B cell (primary cell): ENCODE data around the gene TLCD3B. TPM values are rescaled to one million over a fixed set of nuclear protein-coding genes. Genes with fewer than 3 reads are reported as not detected.

ENCODE experiments used
- ATAC-seq: fragments of 200-7000 bp; cut with Tn5 transposase; one replicate; pipeline ENCODE4 v1.10.0; 2021; ENCODE audit warnings: low read depth, mild to moderate bottlenecking, moderate number of reproducible peaks, moderate library complexity
- CTCF ChIA-PET: fragments of 350-600 bp; sonication (Branson Sonifier 250); formaldehyde crosslinking; loops from one replicate; lab custom pipeline; 2021; ENCODE audit warnings: antibody characterized with exemption, inconsistent platforms; lab: Charles Lee
- POLR2A ChIA-PET: fragments of 350-600 bp; sonication (Branson Sonifier 250); formaldehyde crosslinking; loops from one replicate; lab custom pipeline; 2021; ENCODE audit warnings: antibody characterized with exemption; lab: Charles Lee
- DNase-seq: peaks from one replicate; pipeline ENCODE4 v3.0.0; 2013
- H2AFZ ChIP-seq: 2 replicates; pipeline ENCODE4 v1.6.1; 2012; ENCODE audit warnings: mild to moderate bottlenecking, low read depth, low read length; ENCODE audit not compliant: insufficient read depth, poor library complexity, severe bottlenecking
- H3K27ac ChIP-seq, 2 donors: 1 replicate in 1 of 2; 2 replicates in 1 of 2; pipeline ENCODE4 v1.5.1; 2012 to 2013; ENCODE audit warnings: low read length in 2 of 2, mild to moderate bottlenecking in 2 of 2, moderate library complexity in 1 of 2
- H3K27me3 ChIP-seq, 4 experiments: fragments of 200-600 bp in 1 of 4; sonication (generic) in 1 of 4; replicated peaks in 1 of 4; 1 replicate in 2 of 4; 2 replicates in 2 of 4; pipeline versions ENCODE4 v1.6.1 to v1.7.0; 2013 to 2016; ENCODE audit warnings: low read length in 3 of 4, mild to moderate bottlenecking in 2 of 4, mixed read lengths in 1 of 4, moderate library complexity in 1 of 4; ENCODE audit not compliant: insufficient read depth in 4 of 4, control insufficient read depth in 3 of 4; ENCODE audit errors: control extremely low read depth in 1 of 4
- H3K36me3 ChIP-seq, 2 experiments: replicated peaks in 1 of 2; 1 replicate in 1 of 2; 2 replicates in 1 of 2; pipeline versions ENCODE4 v1.6.1 to v1.7.1; 2013; ENCODE audit warnings: low read length in 1 of 2; ENCODE audit not compliant: insufficient read depth in 2 of 2, control insufficient read depth in 1 of 2; ENCODE audit errors: control extremely low read depth in 1 of 2, extremely low read depth in 1 of 2
- H3K4me1 ChIP-seq, 2 donors: fragments of 200-600 bp in 1 of 2; sonication (generic) in 1 of 2; 1 replicate in 1 of 2; 2 replicates in 1 of 2; pipeline versions ENCODE4 v1.5.1 to v1.6.1; 2013 to 2017; ENCODE audit warnings: low read length in 2 of 2; ENCODE audit not compliant: control insufficient read depth in 2 of 2, insufficient read depth in 2 of 2
- H3K4me2 ChIP-seq: replicated peaks from 2 replicates; pipeline ENCODE3; 2012; ENCODE audit warnings: mild to moderate bottlenecking, low read depth, low read length; ENCODE audit not compliant: poor library complexity, severe bottlenecking
- H3K4me3 ChIP-seq, 5 experiments: fragments of 200-600 bp in 1 of 5; sonication (generic) in 1 of 5; 1 replicate in 3 of 5; 2 replicates in 2 of 5; pipeline versions ENCODE4 v1.5.1 to v1.7.0; 2011 to 2016; ENCODE audit warnings: low read length in 4 of 5, mild to moderate bottlenecking in 4 of 5, low read depth in 2 of 5, control low read depth in 1 of 5, moderate library complexity in 1 of 5; ENCODE audit not compliant: insufficient read depth in 1 of 5; ENCODE audit errors: control extremely low read depth in 1 of 5, extremely low read depth in 1 of 5
- H3K79me2 ChIP-seq: fragments of 200-600 bp; sonication (generic); one replicate; pipeline ENCODE4 v1.6.0; 2016; ENCODE audit warnings: low read length; ENCODE audit not compliant: control insufficient read depth, insufficient read depth
- H3K9ac ChIP-seq: fragments of 200-600 bp; sonication (generic); 2 replicates; pipeline ENCODE4 v1.6.1; 2017; ENCODE audit warnings: mild to moderate bottlenecking, low read length, moderate library complexity
- H3K9me3 ChIP-seq, 3 donors: one replicate each; pipeline versions ENCODE4 v1.6.1 to v1.7.1; 2013; ENCODE audit warnings: low read length in 2 of 3; ENCODE audit not compliant: control insufficient read depth in 2 of 3, insufficient read depth in 1 of 3; ENCODE audit errors: control extremely low read depth in 1 of 3
- H4K20me1 ChIP-seq: 2 replicates; pipeline ENCODE4 v1.6.0; 2012; ENCODE audit warnings: mild to moderate bottlenecking, low read length; ENCODE audit not compliant: insufficient read depth, control insufficient read depth, poor library complexity, severe bottlenecking
- H3K27ac Mint-ChIP-seq: one replicate; pipeline ENCODE4 v1.8.0; 2021; ENCODE audit warnings: mixed read lengths
- H3K27me3 Mint-ChIP-seq: one replicate; pipeline ENCODE4 v1.8.0; 2021; ENCODE audit warnings: mixed read lengths
- H3K4me1 Mint-ChIP-seq: one replicate; pipeline ENCODE4 v1.8.0; 2021; ENCODE audit warnings: mixed read lengths
- H3K4me3 Mint-ChIP-seq: one replicate; pipeline ENCODE4 v1.8.0; 2021; ENCODE audit warnings: mixed read lengths
- H3K9me3 Mint-ChIP-seq: one replicate; pipeline ENCODE4 v1.8.0; 2022; ENCODE audit warnings: mixed read lengths; ENCODE audit not compliant: insufficient read depth
- CTCF ChIP-seq: fragments of 200-600 bp; IDR thresholded peaks from one replicate; pipeline ENCODE4 v1.8.0; 2022; ENCODE audit warnings: antibody characterized with exemption, mild to moderate bottlenecking
- EZH2 ChIP-seq: IDR thresholded peaks from 2 replicates; pipeline ENCODE4 v1.6.1; 2012; ENCODE audit warnings: borderline replicate concordance, low read depth, mild to moderate bottlenecking, moderate library complexity, low read length; ENCODE audit not compliant: insufficient read depth, poor library complexity, severe bottlenecking
- WGBS: methylation state at CpG from one replicate; pipeline ENCODE4 v1.1.5; 2013; ENCODE audit warnings: missing lambda C conversion rate; ENCODE audit not compliant: insufficient coverage; 5-methylcytosine and 5-hydroxymethylcytosine counted together
- intact Hi-C: fragments of 100-400 bp; cut with micrococcal nuclease; formaldehyde crosslinking; loops from one replicate; pipeline ENCODE4 v1.10.0; 2022
- polyA plus RNA-seq: library from polyadenylated mRNA; depleted of rRNA; stranded (reverse); fragments of >200 nt; gene quantifications from 2 replicates; pipeline ENCODE4 v1.2.3, GENCODE V29; 2012
- total RNA-seq, 2 donors: library from RNA; stranded (reverse); fragments of 120-200 nt in 1 of 2; gene quantifications; 1 replicate in 1 of 2; 2 replicates in 1 of 2; pipeline versions ENCODE4 v1.2.3 to v1.2.4, GENCODE V29; 2013 to 2022

TLCD3B gene
- total and polyA plus RNA-seq, 2 donors (not counting 1 experiment from before 2014, with no cell fraction given): not detected

GRCh38 chr16:30030011-30030685, 923 bp downstream of the TLCD3B start:
- WGBS: 27% methylated on average over 19 of the region's 23 CpGs
- peaks cover 10 to 21% of the 10 kb centered on the region in 2 donors for H3K4me1 ChIP-seq
- intact Hi-C loops: no loop called here
- H3K4me3 Mint-ChIP-seq: peak overlapping the region; percentile 5
- DNase-seq (no peak), ATAC-seq (no peak)
- H3K79me2 ChIP-seq: no peaks in the 10 kb centered on the region
- H3K27ac ChIP-seq: no peak overlapping the region
- TF ChIP-seq EZH2 (no peak), CTCF (no peak)
- POLR2A ChIA-PET: no interaction called here
- no peaks in the 10 kb centered on the region for H3K36me3 ChIP-seq
- no peak overlapping the region for H2AFZ ChIP-seq
- no peak overlapping the region for H3K9ac ChIP-seq
- H3K27me3 Mint-ChIP-seq: peaks cover 55% of the 10 kb centered on the region
- no peak overlapping the region for H3K27ac Mint-ChIP-seq
- H3K4me3 ChIP-seq: no peak overlapping the region
- no peaks in the 10 kb centered on the region for H3K9me3 Mint-ChIP-seq
- CTCF ChIA-PET: interaction anchor here (1.5 to 3.3 kb wide), 3 partner anchors 9 to 24 kb away, joined by 4 to 18 read pairs (median 5); no protein-coding TSS in a partner anchor
- H3K9me3 ChIP-seq: peaks cover 0 to 15% (median 0%) of the 10 kb centered on the region in 3 donors
- H3K4me2 ChIP-seq: peak overlapping the region; percentile 56
- peaks cover 0 to 66% (median 29%) of the 10 kb centered on the region in 4 experiments for H3K27me3 ChIP-seq
- H3K4me1 Mint-ChIP-seq: peaks cover 10% of the 10 kb centered on the region
- no peaks in the 10 kb centered on the region for H4K20me1 ChIP-seq

DNA sequence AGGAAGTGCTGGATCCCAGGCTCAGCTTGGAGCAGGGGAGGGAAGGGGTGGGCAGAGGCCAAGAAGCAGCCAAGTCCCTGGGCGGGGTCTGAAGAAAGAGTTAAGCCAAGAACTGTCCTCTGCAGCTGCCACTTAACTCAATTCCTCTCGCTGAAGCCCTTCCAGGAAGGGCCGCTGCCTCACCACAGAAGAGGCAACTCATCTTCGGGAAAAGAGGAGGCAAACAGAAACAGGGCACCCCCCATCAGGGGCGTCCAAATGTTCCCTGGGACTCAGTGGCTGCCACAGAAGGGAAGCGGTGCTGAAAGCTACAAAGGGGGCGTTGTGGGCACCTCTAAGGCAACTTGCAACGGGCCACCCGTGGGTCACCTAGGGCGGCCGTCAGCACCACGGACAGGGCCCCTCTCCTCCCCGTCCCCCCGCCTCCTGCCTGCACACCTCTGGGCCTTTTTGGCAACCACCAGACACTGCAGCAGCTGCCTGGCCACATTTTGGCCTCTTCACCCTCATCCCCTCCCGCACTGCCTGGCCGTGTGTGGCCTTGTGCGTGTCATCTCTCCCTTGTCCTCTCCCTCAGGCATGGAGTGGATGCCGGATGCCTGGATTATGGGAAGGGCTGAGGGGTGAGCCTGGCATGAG, 2.5 kb downstream of the TLCD3B start:
- no peak overlapping the region for H3K9ac ChIP-seq
- ChIA-PET POLR2A (no interaction called here), CTCF (no interaction called here)
- H3K27me3 ChIP-seq: peaks cover 0 to 61% (median 28%) of the 10 kb centered on the region in 4 experiments
- no peak overlapping the region for H3K4me3 ChIP-seq
- H3K9me3 Mint-ChIP-seq: no peaks in the 10 kb centered on the region
- no peak overlapping the region for H3K4me2 ChIP-seq
- H3K27ac Mint-ChIP-seq: no peak overlapping the region
- peaks cover 10% of the 10 kb centered on the region for H3K4me1 Mint-ChIP-seq
- no peaks in the 10 kb centered on the region for H3K79me2 ChIP-seq
- 15% methylated on average over 14 of the region's 18 CpGs for WGBS
- no peak for DNase-seq
- H3K9me3 ChIP-seq: peaks cover 0 to 15% (median 0%) of the 10 kb centered on the region in 3 donors
- TF ChIP-seq CTCF: no peak
- TF ChIP-seq EZH2: no peak
- intact Hi-C loops: no loop called here
- no peak overlapping the region for H2AFZ ChIP-seq
- peaks cover 53% of the 10 kb centered on the region for H3K27me3 Mint-ChIP-seq
- H3K27ac ChIP-seq: no peak overlapping the region
- H4K20me1 ChIP-seq: no peaks in the 10 kb centered on the region
- no peak overlapping the region for H3K4me3 Mint-ChIP-seq
- ATAC-seq: peak; percentile 45
- no peaks in the 10 kb centered on the region for H3K36me3 ChIP-seq
- peaks cover 10 to 21% of the 10 kb centered on the region in 2 donors for H3K4me1 ChIP-seq
